B cell (primary cell): Measurements from ENCODE around the gene MAD1L1.

Experiments used
- EZH2 ChIP-seq: IDR thresholded peaks from 2 replicates; pipeline ENCODE4 v1.6.1; 2012; ENCODE audit warnings: borderline replicate concordance, low read depth, mild to moderate bottlenecking, moderate library complexity, low read length; ENCODE audit not compliant: insufficient read depth, poor library complexity, severe bottlenecking
- TF ChIP-seq, protein P1 (sequence below): fragments of 200-600 bp; IDR thresholded peaks from one replicate; pipeline ENCODE4 v1.8.0; 2022; ENCODE audit warnings: antibody characterized with exemption, mild to moderate bottlenecking

DNA sequence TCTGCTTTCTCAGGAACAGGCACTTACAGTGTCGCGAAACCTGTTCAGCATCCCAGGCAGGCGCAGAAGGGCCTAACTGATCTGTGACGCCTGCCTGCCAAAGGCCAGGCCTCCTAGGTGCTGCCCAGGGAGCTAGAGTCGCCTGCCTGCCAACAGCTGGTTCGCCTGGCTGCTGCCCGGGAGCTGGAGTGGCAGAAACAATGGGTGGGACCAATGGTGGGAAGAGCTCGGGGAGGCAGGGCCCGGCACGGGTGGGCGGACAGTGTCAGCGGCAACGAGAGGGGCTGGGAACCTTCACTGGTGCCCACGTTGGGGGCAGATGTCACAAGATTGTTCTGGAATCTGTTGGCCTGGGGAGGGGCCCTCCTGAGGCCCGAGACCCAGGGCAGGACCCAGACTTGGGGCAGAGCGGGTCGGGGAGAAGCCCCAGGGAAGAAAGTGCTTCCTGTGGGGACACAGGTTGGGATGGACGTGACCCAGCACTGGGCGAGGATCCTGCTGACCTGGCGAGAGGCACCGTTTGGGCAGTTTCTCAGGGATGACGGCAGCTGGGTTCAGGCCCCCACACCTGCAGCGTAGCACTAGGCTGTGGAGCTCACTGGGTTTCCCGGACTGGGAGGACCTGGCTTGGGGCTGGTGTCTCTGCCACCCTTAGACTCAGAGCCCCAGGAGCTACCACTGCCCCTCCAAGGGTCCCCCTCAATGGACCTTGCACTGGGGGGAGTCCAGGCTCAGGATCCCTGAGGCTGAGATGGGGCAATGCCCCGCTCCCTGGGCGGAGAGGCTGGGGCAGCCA lies 380.8 kb downstream of the MAD1L1 start:
- TF ChIP-seq, protein P1, sequence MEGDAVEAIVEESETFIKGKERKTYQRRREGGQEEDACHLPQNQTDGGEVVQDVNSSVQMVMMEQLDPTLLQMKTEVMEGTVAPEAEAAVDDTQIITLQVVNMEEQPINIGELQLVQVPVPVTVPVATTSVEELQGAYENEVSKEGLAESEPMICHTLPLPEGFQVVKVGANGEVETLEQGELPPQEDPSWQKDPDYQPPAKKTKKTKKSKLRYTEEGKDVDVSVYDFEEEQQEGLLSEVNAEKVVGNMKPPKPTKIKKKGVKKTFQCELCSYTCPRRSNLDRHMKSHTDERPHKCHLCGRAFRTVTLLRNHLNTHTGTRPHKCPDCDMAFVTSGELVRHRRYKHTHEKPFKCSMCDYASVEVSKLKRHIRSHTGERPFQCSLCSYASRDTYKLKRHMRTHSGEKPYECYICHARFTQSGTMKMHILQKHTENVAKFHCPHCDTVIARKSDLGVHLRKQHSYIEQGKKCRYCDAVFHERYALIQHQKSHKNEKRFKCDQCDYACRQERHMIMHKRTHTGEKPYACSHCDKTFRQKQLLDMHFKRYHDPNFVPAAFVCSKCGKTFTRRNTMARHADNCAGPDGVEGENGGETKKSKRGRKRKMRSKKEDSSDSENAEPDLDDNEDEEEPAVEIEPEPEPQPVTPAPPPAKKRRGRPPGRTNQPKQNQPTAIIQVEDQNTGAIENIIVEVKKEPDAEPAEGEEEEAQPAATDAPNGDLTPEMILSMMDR, result no peak
- TF ChIP-seq EZH2, result no peak
